K562 (cell line): ENCODE data around the gene PDPK1. TPM values are rescaled to one million over a fixed set of nuclear protein-coding genes. Genes with fewer than 3 reads are reported as not detected.
A peak's percentile ranks its signal among the peaks of the same experiment; 100 is the strongest.

ENCODE experiments used
- ATF1 ChIP-seq, 2 experiments: fragments of 450-650 bp in 1 of 2; IDR thresholded peaks; 2 replicates each; pipeline ENCODE4 v1.6.1; 2016; ENCODE audit warnings: missing compliant biosample characterization in 1 of 2, missing genetic modification characterization in 1 of 2
- CBFA2T2 ChIP-seq: fragments of 450-650 bp; conservative IDR thresholded peaks from 2 replicates; pipeline ENCODE4 v1.6.1; 2017; ENCODE audit warnings: mild to moderate bottlenecking
- EGR1 ChIP-seq: fragments of 450-650 bp; conservative IDR thresholded peaks from 2 replicates; pipeline ENCODE4 v1.6.1; 2017; ENCODE audit warnings: mild to moderate bottlenecking
- HDAC1 ChIP-seq, 2 experiments: fragments of 450-650 bp; IDR thresholded peaks; 2 replicates each; pipeline ENCODE4 v1.6.1; 2016 to 2017; ENCODE audit warnings: inconsistent platforms in 1 of 2, mild to moderate bottlenecking in 1 of 2, moderate library complexity in 1 of 2
- KHSRP ChIP-seq: fragments of 450-650 bp; IDR thresholded peaks from 2 replicates; pipeline ENCODE4 v1.6.1; 2017
- MEF2A ChIP-seq: IDR thresholded peaks from 2 replicates; pipeline ENCODE4 v1.6.1; 2011; ENCODE audit warnings: low read depth, mild to moderate bottlenecking, low read length, moderate library complexity; ENCODE audit not compliant: control insufficient read depth
- NELFE ChIP-seq: IDR thresholded peaks from 2 replicates; pipeline ENCODE4 v1.6.1; 2011; ENCODE audit warnings: mild to moderate bottlenecking; ENCODE audit not compliant: insufficient read depth, insufficient read length
- NR2F6 ChIP-seq: fragments of 450-650 bp; formaldehyde crosslinking; IDR thresholded peaks from 2 replicates; pipeline ENCODE4 v1.4.0; 2020; ENCODE audit warnings: mild to moderate bottlenecking
- PHF21A ChIP-seq: fragments of 450-650 bp; IDR thresholded peaks from 2 replicates; pipeline ENCODE4 v1.6.1; 2017; ENCODE audit warnings: low read depth, borderline replicate concordance
- POLR3A ChIP-seq: IDR thresholded peaks from 2 replicates; pipeline ENCODE4 v1.6.1; 2011; ENCODE audit warnings: borderline replicate concordance, mild to moderate bottlenecking, moderate library complexity; ENCODE audit not compliant: insufficient read length, insufficient read depth; ENCODE audit errors: extremely low read depth
- RAD21 ChIP-seq, 2 experiments: fragments of 250-450 bp in 1 of 2; fragments of 450-650 bp in 1 of 2; sonication (Bioruptor Pico) in 1 of 2; formaldehyde crosslinking in 1 of 2; IDR thresholded peaks in 1 of 2; conservative IDR thresholded peaks in 1 of 2; 2 replicates each; pipeline versions ENCODE4 v1.4.0 to v1.8.0; 2020 to 2022; ENCODE audit warnings: mild to moderate bottlenecking in 2 of 2, moderate library complexity in 1 of 2
- SMARCC2 ChIP-seq: fragments of 450-650 bp; IDR thresholded peaks from 2 replicates; pipeline ENCODE4 v1.6.1; 2017; ENCODE audit warnings: antibody characterized with exemption, moderate library complexity, mild to moderate bottlenecking, low read depth
- SRSF3 ChIP-seq: fragments of 200-400 bp; formaldehyde crosslinking; IDR thresholded peaks from 2 replicates; pipeline ENCODE4 v1.6.1; 2016; ENCODE audit warnings: mild to moderate bottlenecking, low read length, moderate library complexity; ENCODE audit not compliant: insufficient read depth
- TFAM ChIP-seq: fragments of 250-450 bp; sonication (Bioruptor Pico); conservative IDR thresholded peaks from 2 replicates; pipeline ENCODE4 v1.5.0; 2021; ENCODE audit warnings: mild to moderate bottlenecking, moderate library complexity
- XRCC5 ChIP-seq: fragments of 200-400 bp; formaldehyde crosslinking; IDR thresholded peaks from 2 replicates; pipeline ENCODE4 v1.6.1; 2017; ENCODE audit warnings: low read depth, mild to moderate bottlenecking, low read length
- ZFP91 ChIP-seq: sonication (generic); formaldehyde crosslinking; IDR thresholded peaks from 2 replicates; pipeline ENCODE4 v1.8.0; 2022; ENCODE audit warnings: mild to moderate bottlenecking, missing genetic modification reagents
- ZFX ChIP-seq: sonication (generic); formaldehyde crosslinking; IDR thresholded peaks from 2 replicates; pipeline ENCODE4 v1.8.0; 2022; ENCODE audit warnings: mild to moderate bottlenecking, missing genetic modification reagents, moderate library complexity
- ZNF239 ChIP-seq: fragments of 250-450 bp; sonication (Bioruptor Pico); IDR thresholded peaks from 2 replicates; pipeline ENCODE4 v1.4.0; 2020; ENCODE audit warnings: mild to moderate bottlenecking
- ZNF311 ChIP-seq: fragments of 250-450 bp; sonication (Bioruptor Pico); IDR thresholded peaks from 2 replicates; pipeline ENCODE4 v1.4.0; 2020; ENCODE audit warnings: mild to moderate bottlenecking, moderate library complexity
- ZNF407 ChIP-seq: fragments of 450-650 bp; IDR thresholded peaks from 2 replicates; pipeline ENCODE4 v1.6.1; 2016; ENCODE audit warnings: low read depth
- polyA plus RNA-seq, 8 experiments: library from polyadenylated mRNA; depleted of rRNA in 4 of 8; stranded (reverse) in 5 of 8; unstranded in 3 of 8; fragments of >200 nt; fragmentation: Nextera tagmentation in 2 of 8; fragmentation: Illumina TruSeq in 1 of 8; extraction: Ambion mirVana in 2 of 8; extraction: Trizol in 1 of 8; gene quantifications; 2 replicates each; pipeline versions ENCODE4 v1.2.1 to v1.2.3, GENCODE V29; 2011 to 2014; ENCODE audit warnings: inconsistent platforms in 1 of 8, missing spikeins in 1 of 8
- total RNA-seq, 7 experiments: library from RNA; depleted of rRNA in 6 of 7; stranded (reverse); fragments of >200 nt in 6 of 7; fragmentation: Illumina TruSeq in 2 of 7; extraction: Trizol in 2 of 7; gene quantifications; 2 replicates each; pipeline versions ENCODE4 v1.2.1 to v1.2.3, GENCODE V29; 2011 to 2021; ENCODE audit warnings: low replicate concordance in 1 of 7

PDPK1 gene
- total and polyA plus RNA-seq, 9 of the 15 experiments (the other 6 are each of a cell fraction or from before 2014, with no cell fraction given), result 4.0 to 37.2 (median 18.7) TPM

DNA sequence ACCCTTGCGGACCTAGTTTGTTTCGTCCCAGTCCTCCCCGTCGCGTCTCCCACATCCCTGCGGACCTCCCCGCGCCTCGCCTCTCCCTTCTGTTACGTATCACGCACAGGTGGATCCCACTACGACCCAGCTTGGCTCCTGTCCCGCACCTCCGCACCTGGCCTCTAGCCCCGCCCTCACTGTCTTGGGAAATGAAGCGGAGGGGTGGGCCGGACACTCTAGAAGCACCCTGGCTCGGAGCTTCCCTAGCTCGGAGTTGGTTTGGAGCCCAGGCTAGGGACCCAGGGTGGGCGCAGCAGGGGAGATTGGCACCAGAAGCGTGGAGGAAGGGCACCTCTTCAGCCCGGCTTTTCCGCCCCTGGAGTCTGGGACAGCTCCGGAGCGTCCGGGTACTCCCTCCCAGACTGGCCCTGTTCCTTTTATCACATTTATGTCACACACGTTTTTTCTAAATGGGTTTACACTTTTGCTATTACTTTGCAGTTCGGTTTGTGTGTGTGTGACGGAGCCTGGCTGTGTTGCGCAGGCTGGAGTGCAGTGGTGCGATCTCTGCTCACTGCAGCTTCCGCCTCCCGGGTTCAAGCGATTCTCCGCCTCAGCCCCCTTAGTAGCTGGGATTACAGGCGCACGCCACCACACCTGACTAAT, 5.2 kb upstream of the PDPK1 start (continued):
- TF ChIP-seq SRSF3 (no peak), MEF2A (no peak), RAD21 (CRISPR knock-in tag; conservative IDR thresholded peaks at IDR 0.05 in 1 of 2, IDR thresholded peaks at IDR 0.05 in 1 of 2) (no peak), SMARCC2 (no peak), NR2F6 (CRISPR knock-in tag) (no peak), TFAM (CRISPR knock-in tag) (no peak), ZNF311 (CRISPR knock-in tag) (no peak), NELFE (no peak), ZFP91 (no peak), ZFX (CRISPR knock-in tag) (peak; percentile 52), POLR3A (no peak), PHF21A (0 out of 2 replicates have a peak, but pooled peaks have one; percentile 22), ATF1 (CRISPR knock-in tag; IDR thresholded peaks at IDR 0.05) (no peak), ATF1 (tag; IDR thresholded peaks at IDR 0.05) (peak; percentile 11; the same call in 1 of the 2 replicates), EGR1 (no peak), ZNF407 (no peak), HDAC1 (IDR thresholded peaks at IDR 0.05) (peak in 1 of 2 experiments; percentile 12; a peak in 1 of 4 replicates), CBFA2T2 (no peak), XRCC5 (no peak), KHSRP (no peak), ZNF239 (CRISPR knock-in tag) (no peak)
